Activated T-cell treated with anti-CD3 and anti-CD28 coated beads for 48 hours (primary cell): ENCODE results near the gene ITGA8.
"Not testable (repeated sequence)": the region's sequence is repeated elsewhere in the genome, so short reads cannot be mapped to it uniquely, and the experiment has no call there.

ENCODE experiments used
- DNase-seq: peaks from one replicate; pipeline ENCODE4 v3.0.0-alpha.2; 2020; ENCODE audit warnings: low read depth

The ITGA8 gene

GRCh38 chr10:15548331-15548730 is 171.4 kb downstream of the ITGA8 start:
- no peak for DNase-seq

GRCh38 chr10:15546606-15547005 is 173.1 kb downstream of the ITGA8 start:
- no peak for DNase-seq

GRCh38 chr10:15545884-15546283 is 173.8 kb downstream of the ITGA8 start:
- DNase-seq = no peak

- DNase-seq = no peak
Measured at GRCh38 chr10:15545266-15545665, 174.5 kb downstream of the ITGA8 start.

GRCh38 chr10:15543994-15544393 is 175.7 kb downstream of the ITGA8 start:
- DNase-seq = no peak

- DNase-seq = no peak
Measured at GRCh38 chr10:15542817-15543216, 176.9 kb downstream of the ITGA8 start.

GRCh38 chr10:15541376-15541775 is 178.3 kb downstream of the ITGA8 start:
- DNase-seq = no peak

GRCh38 chr10:15540727-15541126 is 179.0 kb downstream of the ITGA8 start:
- no peak for DNase-seq

- DNase-seq = no peak
Measured at GRCh38 chr10:15539262-15539661, 180.5 kb downstream of the ITGA8 start.

- DNase-seq = not testable (repeated sequence)
Measured at GRCh38 chr10:15534928-15535538, 184.7 kb downstream of the ITGA8 start.

GRCh38 chr10:15531927-15532722 is 187.6 kb downstream of the ITGA8 start:
- no peak for DNase-seq

- no peak for DNase-seq
Measured at GRCh38 chr10:15528859-15529239, 190.9 kb downstream of the ITGA8 start.

- no peak for DNase-seq
Measured at GRCh38 chr10:15526754-15527153, 193.0 kb downstream of the ITGA8 start.

- no peak for DNase-seq
Measured at GRCh38 chr10:15521328-15521903, 198.3 kb downstream of the ITGA8 start.

GRCh38 chr10:15518250-15518649 is 201.5 kb downstream of the ITGA8 start:
- DNase-seq = no peak

GRCh38 chr10:15516256-15517085 is 203.3 kb downstream of the ITGA8 start:
- DNase-seq = no peak

GRCh38 chr10:15515202-15515601 is 204.5 kb downstream of the ITGA8 start:
- DNase-seq = no peak

GRCh38 chr10:15510963-15511362 is 208.8 kb downstream of the ITGA8 start:
- DNase-seq = no peak

GRCh38 chr10:15505329-15505728 is 214.4 kb downstream of the ITGA8 start:
- no peak for DNase-seq

- no peak for DNase-seq
Measured at GRCh38 chr10:15504101-15504840, 215.5 kb downstream of the ITGA8 start.

- no peak for DNase-seq
Measured at GRCh38 chr10:15494850-15495506, 224.7 kb downstream of the ITGA8 start.
